Lower leg skin (tissue), 4 donors: ENCODE results near the gene GHITM. TPM values are rescaled to one million over a fixed set of nuclear protein-coding genes. Genes with fewer than 3 reads are reported as not detected.
"Not testable (repeated sequence)": the region's sequence is repeated elsewhere in the genome, so short reads cannot be mapped to it uniquely, and the experiment has no call there.

Experiments used
- DNase-seq, 2 donors: peaks; one replicate each; pipeline ENCODE4 v3.0.0-alpha.2; 2019; ENCODE audit warnings: low spot score in 2 of 2
- H3K4me3 ChIP-seq: fragments of 200-600 bp; sonication (generic); 2 replicates; pipeline ENCODE4 v1.5.1; 2017; ENCODE audit warnings: mild to moderate bottlenecking, low read depth; ENCODE audit not compliant: poor library complexity, severe bottlenecking
- POLR2A ChIP-seq, 2 donors: fragments of 450-650 bp; IDR thresholded peaks; one replicate each; pipeline ENCODE4 v1.6.1; 2016 to 2017; ENCODE audit warnings: antibody characterized with exemption in 2 of 2, mild to moderate bottlenecking in 1 of 2, moderate library complexity in 1 of 2
- WGBS, 2 donors: methylation state at CpG; one replicate each; pipeline ENCODE4 v1.1.5; 2018; 5-methylcytosine and 5-hydroxymethylcytosine counted together
- intact Hi-C: fragments of 100-400 bp; cut with DNase I; formaldehyde crosslinking; loops from one replicate; pipeline ENCODE4 v1.15.0; 2023; ENCODE audit warnings: low total_unique reads
- total RNA-seq, 4 donors: library from RNA; depleted of rRNA; stranded (reverse); fragments of >200 nt; gene quantifications; one replicate each; pipeline ENCODE4 v1.1.0, GENCODE V29; 2016
- TF ChIP-seq, protein P1 (sequence below), 3 donors: fragments of 450-650 bp; IDR thresholded peaks; one replicate each; pipeline ENCODE4 v1.5.1; 2016; ENCODE audit warnings: antibody characterized with exemption in 3 of 3, mild to moderate bottlenecking in 3 of 3, moderate library complexity in 2 of 3

The GHITM gene
- total RNA-seq, 4 donors from 2014 or later, result 103 to 142 (median 127) TPM

DNA sequence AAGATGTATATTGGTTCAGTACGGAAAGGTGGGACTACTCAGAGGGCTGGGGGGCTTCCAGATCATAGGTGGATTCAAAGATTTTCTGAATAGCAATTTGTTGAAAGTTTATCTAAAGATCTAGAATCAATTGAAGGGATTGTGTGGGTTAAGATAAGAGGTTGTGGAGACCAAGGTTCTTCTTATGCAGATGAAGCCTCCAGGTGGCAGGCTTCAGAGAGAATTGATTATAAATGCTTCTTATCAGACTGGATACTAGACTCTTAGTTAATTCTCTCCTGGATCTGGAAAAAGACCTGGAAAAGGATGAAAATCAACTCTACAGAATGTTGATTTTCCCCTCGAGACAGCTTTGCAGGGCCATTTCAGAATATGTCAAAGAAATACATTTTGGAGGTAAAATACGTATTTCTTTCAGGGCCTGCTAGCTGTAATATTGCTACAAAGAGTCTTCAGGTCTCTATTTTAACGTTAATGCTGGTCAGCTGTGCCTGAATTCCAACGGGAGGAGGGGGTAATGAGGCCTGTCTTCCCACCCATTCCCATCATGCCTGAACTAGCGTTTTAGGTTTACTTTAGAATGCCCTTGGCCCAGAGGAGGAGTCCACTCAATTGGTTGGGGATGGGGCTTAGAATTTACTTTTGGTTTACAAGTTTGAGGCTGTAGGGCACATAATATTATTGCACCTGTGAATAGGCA, 21.5 kb downstream of the GHITM start:
- WGBS, 2 donors, result 51 to 57% methylated on average over 6 of the region's 6 CpGs
- intact Hi-C loops, result no loop called here

DNA sequence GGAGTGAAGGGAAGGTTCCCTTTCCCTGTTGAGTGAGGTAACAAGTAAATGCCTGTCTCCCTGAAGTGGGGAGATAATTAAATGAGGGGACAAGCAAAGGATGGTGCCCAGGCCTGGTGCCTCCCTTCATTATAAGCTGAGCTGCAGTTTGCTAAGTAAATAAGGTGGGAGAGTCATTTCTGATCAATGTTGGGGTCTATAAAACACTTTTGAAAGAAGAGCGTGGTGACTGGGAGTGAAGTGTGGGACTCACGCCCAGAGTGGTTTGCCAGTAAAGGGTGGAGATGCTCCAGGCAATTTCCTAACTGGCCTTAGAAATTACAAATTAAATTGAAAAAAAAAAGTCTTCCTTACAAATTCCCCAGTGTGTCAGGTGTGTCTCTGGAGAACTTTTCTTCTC, 24.7 kb downstream of the GHITM start:
- H3K4me3 ChIP-seq, result no peak overlapping the region
- no peak for TF ChIP-seq POLR2A (IDR thresholded peaks at IDR 0.05)
- TF ChIP-seq, protein P1, sequence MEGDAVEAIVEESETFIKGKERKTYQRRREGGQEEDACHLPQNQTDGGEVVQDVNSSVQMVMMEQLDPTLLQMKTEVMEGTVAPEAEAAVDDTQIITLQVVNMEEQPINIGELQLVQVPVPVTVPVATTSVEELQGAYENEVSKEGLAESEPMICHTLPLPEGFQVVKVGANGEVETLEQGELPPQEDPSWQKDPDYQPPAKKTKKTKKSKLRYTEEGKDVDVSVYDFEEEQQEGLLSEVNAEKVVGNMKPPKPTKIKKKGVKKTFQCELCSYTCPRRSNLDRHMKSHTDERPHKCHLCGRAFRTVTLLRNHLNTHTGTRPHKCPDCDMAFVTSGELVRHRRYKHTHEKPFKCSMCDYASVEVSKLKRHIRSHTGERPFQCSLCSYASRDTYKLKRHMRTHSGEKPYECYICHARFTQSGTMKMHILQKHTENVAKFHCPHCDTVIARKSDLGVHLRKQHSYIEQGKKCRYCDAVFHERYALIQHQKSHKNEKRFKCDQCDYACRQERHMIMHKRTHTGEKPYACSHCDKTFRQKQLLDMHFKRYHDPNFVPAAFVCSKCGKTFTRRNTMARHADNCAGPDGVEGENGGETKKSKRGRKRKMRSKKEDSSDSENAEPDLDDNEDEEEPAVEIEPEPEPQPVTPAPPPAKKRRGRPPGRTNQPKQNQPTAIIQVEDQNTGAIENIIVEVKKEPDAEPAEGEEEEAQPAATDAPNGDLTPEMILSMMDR (IDR thresholded peaks at IDR 0.05), result no peak
- intact Hi-C loops, result no loop called here
- DNase-seq, result no peak
- 29 to 36% methylated on average over 2 of the region's 2 CpGs for WGBS, 2 donors

More for the DNA sequence above, 21.5 kb downstream of the GHITM start:
- no peak for DNase-seq
- TF ChIP-seq, protein P1 (IDR thresholded peaks at IDR 0.05), result no peak
- TF ChIP-seq POLR2A (IDR thresholded peaks at IDR 0.05), result no peak
- H3K4me3 ChIP-seq, result no peak overlapping the region

DNA sequence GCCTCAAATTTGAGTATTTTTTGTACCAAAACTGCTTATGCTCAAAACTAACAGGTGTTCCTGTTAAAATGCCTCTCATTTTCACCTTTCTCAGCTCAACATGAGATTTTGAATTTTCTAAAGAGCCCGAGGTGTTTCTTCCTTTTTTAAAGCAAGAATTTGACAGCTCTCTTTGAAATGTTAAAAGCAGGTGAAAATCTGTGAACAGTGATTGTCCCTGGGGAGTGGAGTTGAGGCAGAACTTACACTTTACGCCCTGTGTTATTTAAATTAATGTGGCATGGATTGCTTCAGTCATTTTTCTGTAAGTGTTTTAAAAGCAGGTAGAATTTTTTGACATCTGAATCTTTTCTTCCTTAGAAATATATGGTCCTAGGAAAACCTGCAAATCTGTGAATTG, 25.1 kb downstream of the GHITM start:
- WGBS, 2 donors, result 18 to 33% methylated on average over 2 of the region's 2 CpGs
- no peak overlapping the region for H3K4me3 ChIP-seq
- intact Hi-C loops, result no loop called here
- DNase-seq, result no peak
- TF ChIP-seq POLR2A (IDR thresholded peaks at IDR 0.05), result no peak
- TF ChIP-seq, protein P1 (IDR thresholded peaks at IDR 0.05), result no peak

DNA sequence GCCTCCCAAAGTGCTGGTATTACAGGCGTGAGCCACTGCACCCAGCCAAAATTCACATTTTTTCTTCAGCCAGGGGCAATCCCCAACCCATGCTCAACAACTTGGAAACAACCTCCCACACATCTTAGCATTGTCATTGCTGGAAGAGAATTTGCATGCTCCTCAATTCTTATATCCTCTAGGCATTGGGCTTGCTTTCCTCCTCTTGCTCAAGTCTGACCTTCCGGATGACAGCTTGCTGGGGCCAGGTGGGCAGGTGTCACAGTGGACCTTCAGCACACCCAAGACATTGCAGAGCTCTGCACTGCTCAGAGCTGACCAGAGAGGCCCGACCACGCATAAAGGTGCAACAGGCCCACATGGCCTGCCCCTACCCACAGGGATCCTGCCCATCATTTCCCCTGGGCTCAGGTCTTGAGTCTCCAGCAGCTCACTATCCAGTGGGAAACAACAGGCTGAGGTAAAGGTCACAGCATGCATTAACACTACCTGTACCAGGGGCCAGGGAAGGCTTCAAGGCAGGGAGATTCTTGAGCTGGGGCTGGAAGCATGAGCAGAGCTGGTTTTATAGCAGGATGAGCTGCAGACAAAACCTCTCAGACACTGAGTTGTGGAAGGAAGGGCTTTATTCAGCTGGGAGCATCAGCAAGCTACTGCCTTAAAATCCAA, 27.4 kb downstream of the GHITM start:
- intact Hi-C loops, result no loop called here
- H3K4me3 ChIP-seq, result no peak overlapping the region
- no peak for DNase-seq
- WGBS, 2 donors, result 80 to 89% methylated on average over 4 of the region's 4 CpGs
- TF ChIP-seq, protein P1 (IDR thresholded peaks at IDR 0.05), result no peak
- no peak for TF ChIP-seq POLR2A (IDR thresholded peaks at IDR 0.05)

DNA sequence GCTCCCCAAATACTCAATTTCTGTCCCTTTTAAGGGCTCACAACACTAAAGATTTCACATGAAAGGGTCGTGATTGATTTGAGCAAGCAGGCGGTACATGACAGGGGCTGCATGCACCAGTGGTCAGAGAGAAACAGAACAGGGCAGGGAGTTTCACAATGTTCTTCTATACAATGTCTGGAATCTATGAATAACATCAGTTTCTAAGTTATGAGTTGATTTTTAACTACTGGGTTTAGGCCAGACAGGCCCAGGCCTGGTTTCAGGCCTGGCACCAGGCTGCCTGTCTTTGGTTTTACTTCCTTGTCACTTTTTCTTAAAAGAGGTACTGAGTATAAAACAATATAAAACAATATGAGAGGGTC, 28.0 kb downstream of the GHITM start:
- 90 to 94% methylated on average over 2 of the region's 2 CpGs for WGBS, 2 donors
- H3K4me3 ChIP-seq, DNase-seq, intact Hi-C loops: not testable (repeated sequence)

DNA sequence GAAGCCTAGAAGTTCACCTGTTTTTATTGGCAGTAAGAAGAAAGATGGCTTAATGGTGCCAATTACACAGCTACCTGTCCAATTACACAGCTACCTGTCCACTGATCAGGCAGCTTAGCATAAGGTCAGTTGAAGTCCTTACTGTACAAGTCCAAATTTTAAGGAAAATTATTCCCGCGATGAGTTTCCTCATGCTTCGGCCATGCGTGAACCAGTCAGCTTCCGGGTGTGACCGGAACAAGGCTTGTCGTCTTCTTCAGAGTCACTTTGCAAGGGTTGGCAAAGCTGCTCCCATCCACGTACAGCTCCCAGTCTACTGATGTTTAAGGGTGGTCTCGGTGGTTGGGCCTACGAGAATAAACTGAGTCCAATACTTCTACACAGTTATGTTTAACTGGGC, 29.1 kb downstream of the GHITM start:
- DNase-seq, intact Hi-C loops, H3K4me3 ChIP-seq: not testable (repeated sequence)
- WGBS, 2 donors, result 95 to 96% methylated on average over 10 of the region's 10 CpGs

DNA sequence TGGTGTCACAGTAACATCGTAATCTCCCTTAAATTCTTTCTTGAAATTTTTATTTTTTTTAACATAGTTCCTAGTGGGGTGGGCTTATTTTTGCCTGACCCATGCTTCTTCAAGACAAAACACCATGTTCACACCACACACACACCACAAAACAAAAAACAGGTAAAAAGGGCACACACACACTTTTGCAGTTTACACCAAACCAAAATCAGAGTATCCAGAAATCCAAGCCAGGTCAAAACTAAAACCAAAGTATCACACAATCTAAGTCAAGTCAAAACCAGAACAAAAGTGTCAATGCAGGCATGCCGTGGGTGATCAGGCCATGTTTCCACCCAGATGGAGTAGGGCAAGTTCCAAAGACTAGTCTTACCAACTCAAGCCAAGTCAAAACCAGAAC, 31.9 kb downstream of the GHITM start:
- intact Hi-C loops, H3K4me3 ChIP-seq, DNase-seq: not testable (repeated sequence)
- 67 to 69% methylated on average over 2 of the region's 2 CpGs for WGBS, 2 donors

DNA sequence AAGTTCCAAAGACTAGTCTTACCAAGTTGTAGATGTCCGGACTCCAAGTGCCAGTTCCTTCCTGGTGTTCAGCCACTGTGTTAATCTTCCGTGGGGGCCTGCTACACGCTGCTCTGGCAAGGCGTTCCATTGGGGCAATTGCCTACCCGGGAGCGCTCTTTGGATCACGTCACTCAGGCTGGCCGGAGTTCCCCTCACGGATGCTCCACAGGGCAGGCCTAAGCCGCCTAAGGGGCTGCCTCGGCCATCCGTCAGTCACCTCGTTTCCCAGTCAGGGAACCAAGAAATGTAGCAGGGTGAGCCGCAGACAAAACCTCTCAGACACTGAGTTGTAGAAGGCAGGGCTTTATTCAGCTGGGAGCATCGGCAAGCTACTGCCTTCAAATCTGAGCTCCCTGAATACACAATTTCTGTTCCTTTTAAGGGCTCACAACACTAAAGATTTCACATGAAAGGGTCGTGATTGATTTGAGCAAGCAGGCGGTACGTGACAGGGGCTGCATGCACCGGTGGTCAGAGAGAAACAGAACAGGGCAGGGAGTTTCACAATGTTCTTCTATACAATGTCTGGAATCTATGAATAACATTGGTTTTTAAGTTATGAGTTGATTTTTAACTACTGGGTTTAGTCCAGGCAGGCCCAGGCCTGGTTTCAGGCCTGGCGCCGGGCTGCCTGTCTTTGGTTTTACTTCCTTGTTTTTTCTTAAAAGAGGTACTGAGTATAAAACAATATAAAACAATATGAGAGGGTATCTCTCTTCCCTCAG, 32.6 kb downstream of the GHITM start:
- WGBS, 2 donors, result 56 to 59% methylated on average over 21 of the region's 21 CpGs
- peak in 1 of 2 donors; percentile 80 for DNase-seq
- intact Hi-C loops, H3K4me3 ChIP-seq: not testable (repeated sequence)
